NCI-H345 (cell line): ENCODE measurements around the gene IGFBP7.

Experiments
- DNase-seq: peaks from one replicate; lab custom pipeline; 2025; lab: John Stamatoyannopoulos, UW

The IGFBP7 gene

DNA sequence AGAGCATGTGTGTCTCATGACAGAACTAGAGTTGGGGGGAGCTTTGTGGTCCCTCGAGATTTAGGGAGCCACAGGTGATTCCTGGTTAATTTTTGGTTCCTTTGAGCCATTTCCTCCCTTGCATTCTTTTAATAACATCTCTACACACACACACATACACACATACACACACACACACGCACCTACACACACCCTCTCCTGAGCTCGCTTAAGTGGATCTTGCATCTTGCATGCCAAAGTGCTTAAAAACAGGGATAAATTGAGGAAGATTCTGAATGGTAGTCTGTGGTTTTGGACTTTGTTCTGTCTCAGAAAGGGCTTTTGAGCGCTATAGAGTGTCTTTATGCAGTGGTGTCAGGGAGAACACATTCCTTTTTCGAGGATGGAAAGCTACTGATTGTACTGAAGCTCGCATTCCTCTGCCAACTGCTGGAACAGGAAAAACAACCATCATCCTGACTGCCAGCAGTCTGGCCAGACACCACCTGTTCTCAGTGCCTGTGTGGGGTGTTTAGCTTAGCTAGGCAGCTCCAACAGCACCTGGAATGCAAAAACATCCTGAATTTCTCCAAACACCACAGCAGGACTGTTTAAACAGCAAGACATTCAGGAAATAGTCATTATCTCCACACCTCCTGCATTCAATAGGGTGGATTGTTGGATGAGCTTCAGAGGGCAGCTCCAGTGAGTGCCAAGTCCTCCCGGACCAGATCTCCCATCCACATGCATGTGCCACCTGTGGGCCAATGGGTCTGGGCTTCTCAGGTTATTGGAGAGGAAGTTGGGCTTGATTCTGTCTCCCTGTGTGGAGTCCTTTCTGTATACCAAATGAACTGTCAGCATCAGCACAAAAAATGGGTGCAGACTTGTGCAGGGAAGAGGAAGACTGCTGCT is 21.9 kb upstream of the IGFBP7 start:
- peak; percentile 71 for DNase-seq

- no peak for DNase-seq
These were observed 19.3 kb upstream of the IGFBP7 start for GRCh38 chr4:57129477-57129876.

DNA sequence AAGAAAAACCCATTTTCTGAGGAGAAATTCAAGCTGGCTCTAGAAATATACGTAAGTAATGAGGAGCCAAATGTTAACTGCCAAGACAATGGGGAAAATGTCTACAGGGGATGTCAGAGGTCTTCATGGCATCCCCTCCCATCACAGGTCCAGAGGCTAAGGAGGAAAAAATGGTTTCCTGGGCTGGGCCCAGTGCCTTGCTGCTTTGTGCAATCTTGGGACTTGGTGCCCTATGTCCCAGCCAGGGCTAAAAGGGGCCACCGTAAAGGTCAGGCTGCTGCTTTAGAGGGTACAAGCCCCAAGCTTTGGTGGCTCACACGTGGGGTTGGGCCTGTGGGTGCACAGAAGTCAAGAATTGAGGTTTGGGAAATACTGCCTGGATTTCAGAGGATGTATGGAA is 17.2 kb upstream of the IGFBP7 start:
- no peak for DNase-seq

DNA sequence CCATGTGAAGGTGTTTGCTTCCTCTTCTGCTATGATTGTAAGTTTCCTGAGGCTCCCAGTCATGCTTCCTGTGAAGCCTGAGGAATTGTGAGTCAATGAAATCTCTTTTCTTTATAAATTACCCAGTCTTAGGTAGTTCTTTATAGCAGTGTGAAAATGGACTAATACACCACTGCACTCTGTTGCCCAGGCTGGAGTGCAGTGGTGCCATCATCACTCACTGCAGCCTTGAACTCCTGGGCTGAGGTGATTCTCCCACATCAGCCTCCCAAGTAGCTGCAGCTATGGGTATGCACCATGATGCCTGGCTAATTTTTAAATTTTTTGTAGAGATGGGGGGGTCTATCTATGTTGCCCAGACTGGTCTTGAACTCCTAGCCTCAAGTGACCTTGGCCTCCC is 15.8 kb upstream of the IGFBP7 start:
- no peak for DNase-seq

- peak; percentile 4 for DNase-seq
These were observed 14.0 kb upstream of the IGFBP7 start for GRCh38 chr4:57124145-57124544.

- DNase-seq: no peak
These were observed 12.8 kb upstream of the IGFBP7 start for GRCh38 chr4:57122959-57123358.

DNA sequence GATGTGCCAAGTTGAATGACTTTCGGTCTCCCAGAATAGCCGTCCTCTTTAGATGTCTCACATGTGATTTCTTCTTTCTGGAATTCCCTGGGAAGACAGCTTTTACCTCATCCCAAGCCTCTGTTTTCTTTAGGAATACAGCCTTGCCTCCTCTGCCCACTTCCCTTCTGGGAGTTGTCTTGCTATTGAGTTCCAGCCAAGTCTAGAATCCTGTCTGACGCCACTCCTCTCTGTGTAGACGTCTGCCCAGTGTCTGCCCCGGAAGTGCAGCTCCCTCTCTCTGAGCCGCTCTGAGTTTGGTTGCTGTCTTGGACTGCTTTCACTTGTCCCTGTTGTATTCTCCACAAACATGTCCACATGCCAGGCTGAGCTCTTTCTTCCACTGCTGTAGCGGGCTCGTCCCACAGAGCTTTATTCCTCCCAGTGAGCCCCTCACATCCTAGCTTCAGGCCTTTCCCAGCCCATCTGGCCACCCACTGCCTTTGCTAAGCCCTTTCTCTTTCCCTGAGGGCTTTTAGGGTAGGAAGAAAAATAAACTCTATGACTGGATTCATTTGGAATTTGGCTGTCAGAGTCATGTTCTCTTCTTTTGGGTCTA is 9.0 kb upstream of the IGFBP7 start:
- DNase-seq: no peak

DNA sequence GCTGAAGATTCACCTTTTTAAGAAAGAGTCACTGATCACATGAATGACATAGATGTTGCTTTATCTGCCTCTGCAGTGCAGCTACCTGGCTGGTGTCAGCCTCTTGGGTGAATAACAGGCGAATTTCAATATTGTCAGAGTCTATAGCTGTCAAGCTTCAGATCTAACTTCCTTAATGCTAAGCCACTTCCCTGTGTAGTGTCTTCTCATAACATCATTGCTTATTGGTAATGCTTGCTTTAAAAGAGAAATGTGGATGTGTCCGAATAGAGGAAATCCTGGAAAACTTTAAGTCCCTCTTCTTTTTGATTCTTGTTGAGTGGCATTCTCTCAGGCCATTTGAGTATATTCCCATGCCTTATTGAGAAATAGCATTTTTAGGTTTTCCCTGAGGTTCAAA is 7.3 kb upstream of the IGFBP7 start:
- DNase-seq: no peak

DNA sequence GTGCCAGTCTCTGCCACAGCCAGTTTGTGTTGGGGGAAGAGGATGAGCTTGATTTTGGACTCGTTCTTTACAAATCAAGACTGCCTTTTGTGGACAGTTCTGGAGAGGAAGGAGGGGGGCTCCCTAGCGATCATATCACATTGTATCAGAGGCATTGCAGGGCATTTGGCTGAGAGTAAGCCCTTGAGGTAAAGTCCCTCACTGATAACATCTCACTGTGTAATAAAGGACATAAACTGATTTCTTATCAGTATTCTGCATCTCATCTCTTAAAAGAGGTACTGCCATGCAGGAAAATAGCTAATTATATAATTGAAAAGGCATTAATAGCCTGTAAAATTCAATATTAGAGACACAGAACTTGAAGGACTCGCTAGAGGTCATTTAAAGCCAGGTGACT is 6.1 kb upstream of the IGFBP7 start:
- no peak for DNase-seq

GRCh38 chr4:57114973-57115372 is 4.8 kb upstream of the IGFBP7 start:
- DNase-seq: no peak

GRCh38 chr4:57113870-57114269 is 3.7 kb upstream of the IGFBP7 start:
- DNase-seq: no peak

DNA sequence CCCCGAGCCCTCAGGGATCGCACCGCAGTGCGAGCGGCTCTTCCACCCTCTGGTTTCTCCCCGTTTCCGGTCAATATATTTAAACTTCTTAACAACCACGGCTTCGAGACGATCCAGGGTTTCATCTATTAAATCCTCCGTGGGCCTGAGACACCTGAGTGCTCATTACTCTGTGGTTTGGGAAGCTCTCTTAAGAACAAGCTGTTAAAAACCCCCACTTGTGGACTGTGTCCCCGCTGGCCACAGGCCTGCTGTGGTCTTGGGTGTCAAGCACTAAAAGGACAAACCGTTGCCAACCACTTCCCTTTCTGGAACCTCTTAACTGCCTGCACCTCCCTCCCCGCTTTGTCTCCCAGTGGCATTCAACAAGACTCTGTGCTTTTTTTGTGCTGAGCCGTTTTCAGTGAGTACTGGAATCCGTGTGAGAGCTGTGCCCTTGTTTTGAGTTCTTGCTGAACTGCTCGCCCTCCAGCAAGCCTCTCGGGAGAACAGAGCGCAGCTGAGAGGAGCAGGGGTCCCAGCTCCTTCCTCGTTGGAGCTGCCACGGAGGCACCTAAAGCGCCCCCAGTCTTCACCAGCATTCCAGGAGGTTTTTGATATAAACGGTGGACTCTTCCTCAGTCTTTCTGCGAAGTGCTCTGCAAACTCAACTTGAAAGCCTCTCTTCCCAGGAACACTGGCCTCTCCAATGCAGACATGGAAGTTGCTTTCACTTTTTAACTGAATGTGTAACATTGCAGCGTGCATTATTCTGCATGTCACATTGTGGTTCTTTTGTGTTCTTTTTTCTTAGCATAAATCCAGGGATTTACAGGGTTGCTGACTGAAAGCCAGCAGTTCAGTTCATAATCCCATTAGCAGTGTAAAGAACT is 691 bp upstream of the IGFBP7 start:
- no peak for DNase-seq

DNA sequence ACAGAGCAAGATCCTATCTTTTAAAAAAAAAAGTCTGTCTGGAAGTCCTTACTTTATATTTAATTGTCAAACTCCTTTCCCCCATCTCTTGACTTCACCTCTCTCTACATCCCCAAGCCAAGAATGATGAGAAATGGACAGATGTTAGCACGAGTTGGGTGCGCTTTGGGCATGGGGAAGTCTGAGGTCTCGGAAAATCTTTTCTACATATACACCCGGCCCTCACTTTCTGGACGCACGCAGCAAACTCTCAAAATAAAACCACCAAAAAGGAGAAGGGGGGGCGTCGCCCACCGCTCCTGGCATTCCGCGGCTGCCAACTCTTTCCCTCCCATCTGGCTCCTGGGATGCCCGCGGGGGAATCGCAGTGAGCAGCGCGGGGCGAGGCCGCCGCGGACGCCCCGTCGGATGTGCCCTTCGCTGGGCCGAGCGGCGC is 756 bp downstream of the IGFBP7 start:
- no peak for DNase-seq

DNA sequence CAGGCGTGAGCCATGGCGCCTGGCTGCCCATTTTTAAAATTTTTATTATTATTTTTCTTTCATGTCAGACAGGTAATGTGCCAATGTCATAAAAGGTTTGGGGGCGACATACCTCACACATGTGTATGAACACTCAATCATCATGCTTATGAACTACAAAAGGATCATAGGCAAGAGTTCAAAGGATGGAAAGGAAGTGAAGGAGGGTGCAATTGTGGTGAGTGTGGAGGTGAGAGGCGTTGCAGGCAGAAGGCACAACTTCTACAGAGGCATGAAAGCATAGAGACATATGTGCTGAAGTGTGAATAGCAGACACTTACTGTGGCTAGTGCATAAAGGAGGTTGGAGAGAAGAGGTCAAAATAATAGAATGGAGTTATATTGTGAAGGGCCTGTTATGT is 4.0 kb downstream of the IGFBP7 start:
- no peak for DNase-seq

GRCh38 chr4:57104706-57105560 is 5.3 kb downstream of the IGFBP7 start:
- DNase-seq: no peak

DNA sequence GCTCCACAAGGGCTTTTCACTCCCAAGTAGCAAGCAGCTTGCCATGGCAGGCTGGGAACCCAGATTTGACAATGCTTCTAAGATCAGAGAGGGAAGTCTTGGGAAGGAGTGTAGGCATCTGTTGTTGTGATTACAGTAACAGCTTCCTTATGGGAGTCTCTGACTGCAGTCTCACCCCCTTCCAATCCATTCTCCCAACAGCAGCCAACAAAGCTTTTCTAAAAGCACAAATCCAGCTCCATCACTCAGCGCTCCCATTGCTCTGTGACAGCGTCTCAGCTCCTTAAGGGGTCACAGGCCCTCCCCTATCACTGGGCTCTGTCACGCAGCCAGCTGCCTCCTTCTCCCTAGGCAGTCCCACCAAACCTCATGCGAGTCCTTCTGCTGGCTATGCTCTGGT is 7.1 kb downstream of the IGFBP7 start:
- DNase-seq: no peak

GRCh38 chr4:57102050-57102624 is 8.0 kb downstream of the IGFBP7 start:
- no peak for DNase-seq

DNA sequence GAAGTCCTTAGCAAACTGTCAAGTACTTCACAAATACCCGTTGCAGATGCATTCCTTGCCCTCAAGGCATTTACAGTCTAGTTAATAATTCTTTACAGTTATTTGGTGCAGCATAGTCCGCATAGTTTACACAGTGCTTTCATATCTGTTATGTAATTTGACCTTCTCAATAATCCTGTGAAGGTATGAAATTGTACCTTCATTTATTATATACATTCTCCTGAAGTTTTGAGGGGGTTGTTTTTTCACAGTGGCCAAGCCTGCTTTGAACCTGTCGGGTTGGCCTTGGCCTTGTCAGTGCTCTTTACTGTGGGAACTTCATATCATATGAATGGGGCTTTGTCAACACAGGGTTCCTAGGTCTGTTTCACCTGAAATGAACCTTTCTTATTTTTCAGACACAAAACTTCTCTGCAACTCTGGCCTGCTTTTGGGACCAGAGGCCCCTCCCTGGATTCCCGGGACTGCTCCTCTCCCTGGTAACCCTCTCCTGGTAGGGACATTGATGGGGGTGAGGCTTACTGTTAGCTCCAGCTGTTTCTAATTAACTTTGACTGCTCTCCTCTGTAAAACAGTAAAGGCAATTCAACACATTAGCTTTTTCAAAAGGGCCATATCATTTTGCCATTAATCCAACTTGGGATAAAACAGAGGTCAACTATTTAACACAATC is 9.1 kb downstream of the IGFBP7 start:
- DNase-seq: no peak

DNA sequence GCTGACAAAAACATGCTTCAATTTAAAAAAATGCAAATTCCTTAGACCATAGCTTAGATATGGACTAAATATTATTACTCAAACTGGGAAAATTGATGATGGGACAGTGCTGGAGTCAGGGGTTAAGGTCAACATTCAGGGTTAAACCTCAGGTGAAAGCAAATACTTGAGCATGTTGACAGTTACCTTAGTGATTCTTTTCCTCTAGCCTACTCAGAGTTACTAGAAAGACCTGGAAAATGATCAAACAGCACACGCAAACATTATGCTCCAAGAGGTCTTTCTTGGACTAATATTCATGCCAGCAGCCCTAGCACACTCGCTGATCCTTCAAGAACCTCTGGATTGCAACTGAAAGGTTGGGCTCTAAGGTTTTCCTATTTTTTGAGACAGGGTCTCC is 10.8 kb downstream of the IGFBP7 start:
- no peak for DNase-seq

- DNase-seq: no peak
These were observed 11.2 kb downstream of the IGFBP7 start for GRCh38 chr4:57098941-57099340.

GRCh38 chr4:57098415-57098814 is 11.8 kb downstream of the IGFBP7 start:
- no peak for DNase-seq
